Spleen (tissue), 13 donors: ENCODE results near the gene S100A5. TPM values are rescaled to one million over a fixed set of nuclear protein-coding genes. Genes with fewer than 3 reads are reported as not detected.
A peak's percentile ranks its signal among the peaks of the same experiment; 100 is the strongest.
"Not testable (repeated sequence)": the region's sequence is repeated elsewhere in the genome, so short reads cannot be mapped to it uniquely, and the experiment has no call there.

ENCODE experiments used
- DNase-seq: peaks from one replicate; pipeline ENCODE4 v3.0.0-alpha.2; 2020
- H3K27ac ChIP-seq, 8 donors: fragments of 200-600 bp; sonication (generic) in 7 of 8; 1 replicate in 4 of 8; 2 replicates in 4 of 8; pipeline versions ENCODE4 v1.5.0 to v1.8.0; 2016 to 2021; ENCODE audit warnings: inconsistent platforms in 4 of 8, mild to moderate bottlenecking in 4 of 8, moderate library complexity in 1 of 8
- H3K27me3 ChIP-seq, 7 donors: fragments of 200-600 bp; sonication (generic) in 6 of 7; replicated peaks in 1 of 7; 1 replicate in 4 of 7; 2 replicates in 3 of 7; pipeline versions ENCODE4 v1.5.0 to v1.8.0; 2016 to 2021; ENCODE audit warnings: inconsistent platforms in 3 of 7, mild to moderate bottlenecking in 1 of 7
- H3K36me3 ChIP-seq, 6 donors: fragments of 200-600 bp; sonication (generic) in 5 of 6; 1 replicate in 4 of 6; 2 replicates in 2 of 6; pipeline versions ENCODE4 v1.5.0 to v1.8.0; 2016 to 2021; ENCODE audit warnings: inconsistent platforms in 2 of 6
- H3K4me1 ChIP-seq, 6 donors: fragments of 200-600 bp; sonication (generic) in 5 of 6; 1 replicate in 3 of 6; 2 replicates in 3 of 6; pipeline versions ENCODE4 v1.5.0 to v1.8.0; 2016 to 2021; ENCODE audit warnings: inconsistent platforms in 3 of 6
- H3K4me3 ChIP-seq, 8 donors: fragments of 200-600 bp; sonication (generic) in 7 of 8; 1 replicate in 4 of 8; 2 replicates in 4 of 8; pipeline versions ENCODE4 v1.5.0 to v1.8.0; 2016 to 2021; ENCODE audit warnings: inconsistent platforms in 4 of 8, mild to moderate bottlenecking in 4 of 8, moderate library complexity in 2 of 8
- H3K9me3 ChIP-seq, 8 donors: fragments of 200-600 bp; sonication (generic) in 7 of 8; 1 replicate in 4 of 8; 2 replicates in 4 of 8; pipeline versions ENCODE4 v1.5.0 to v1.8.0; 2016 to 2021; ENCODE audit warnings: inconsistent platforms in 4 of 8
- CTCF ChIP-seq, 11 experiments: fragments of 200-600 bp in 7 of 11; fragments of 450-650 bp in 4 of 11; sonication (generic) in 4 of 11; IDR thresholded peaks in 8 of 11; conservative IDR thresholded peaks in 3 of 11; 1 replicate in 7 of 11; 2 replicates in 4 of 11; pipeline versions ENCODE4 v1.4.0 to v1.8.0; 2016 to 2021; ENCODE audit warnings: antibody characterized with exemption in 11 of 11, inconsistent platforms in 4 of 11, mild to moderate bottlenecking in 1 of 11
- POLR2A ChIP-seq, 3 donors: fragments of 450-650 bp; IDR thresholded peaks; one replicate each; pipeline ENCODE4 v1.5.1; 2017; ENCODE audit warnings: antibody characterized with exemption in 3 of 3, mild to moderate bottlenecking in 1 of 3
- POLR2AphosphoS5 ChIP-seq, 3 donors: sonication (generic); formaldehyde crosslinking; IDR thresholded peaks; one replicate each; pipeline ENCODE4 v1.5.1; 2017; ENCODE audit warnings: antibody characterized with exemption in 3 of 3
- WGBS, 5 donors: extraction: QIAGEN DNeasy Blood & Tissue Kit in 3 of 5; methylation state at CpG; one replicate each; pipeline versions ENCODE4 v1.1.5 to v1.1.7; 2013 to 2018; 5-methylcytosine and 5-hydroxymethylcytosine counted together
- intact Hi-C: fragments of 100-400 bp; cut with DNase I; formaldehyde crosslinking; loops from one replicate; pipeline ENCODE4 v1.15.0; 2023; ENCODE audit warnings: low total_unique reads
- long read RNA-seq, 2 donors: transcript quantifications; one replicate each; lab custom pipeline, GENCODE V29; 2026
- polyA plus RNA-seq, 3 donors: library from polyadenylated mRNA; stranded (reverse); fragments of 200-250 nt; gene quantifications; one replicate each; pipeline ENCODE4 v1.2.1, GENCODE V29; 2013
- total RNA-seq, 7 donors: library from RNA; depleted of rRNA in 3 of 7; stranded (reverse); fragments of >200 nt in 3 of 7; fragmentation: NEBNext Ultra II Directional in 4 of 7; extraction: Animal tissue kit (Norgen Biotek cat#: 25700) in 4 of 7; gene quantifications; one replicate each; pipeline versions ENCODE4 v1.1.0 to v1.2.1, GENCODE V29; 2016 to 2021
- donor health status: healthy with polysubstance abuse.
- donor health status: DM: no; HTN: no; CAD: no; lungs with moderate emphysema.
- donor health status: DM: no; HTN: no; CAD: no.
- donor health status: Bipolar disorder and iron deficiency.
- donor health status: healthy.
- donor health status: DM: no; HTN: no; CAD: no.
- donor health status: DM: yes; HTN: yes; CAD: no.

The S100A5 gene, protein sequence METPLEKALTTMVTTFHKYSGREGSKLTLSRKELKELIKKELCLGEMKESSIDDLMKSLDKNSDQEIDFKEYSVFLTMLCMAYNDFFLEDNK
- total RNA-seq: 1 to 10 TPM in 1 of 7 donors, not detected in 6; 2.8 TPM
- under 1 TPM in 2 of 3 donors, not detected in 1; 0.32 to 0.46 TPM for polyA plus RNA-seq
- long read RNA-seq, donor 1: 0 reads
- long read RNA-seq, donor 2: 0 reads

GRCh38 chr1:153540394-153541361 is at the start of gene S100A5:
Gene S100A5, minus strand, starts transcription at chr1:153540934. Its CDS starts 743 bp downstream, at chr1:153540191.
- DNase-seq: peak; percentile 82
- Histone ChIP-seq H3K27ac (peak within 1 kb of the TSS; percentile 64 to 93 (median 78)), H3K4me1 (peaks cover 29 to 78% (median 67%) of the 10 kb centered on the region in 6 donors), H3K9me3 (no peaks in the 10 kb centered on the region), H3K27me3 (no peaks in the 10 kb centered on the region), H3K36me3 (peaks cover 0 to 26% (median 0%) of the 10 kb centered on the region in 6 donors), H3K4me3 (peak within 1 kb of the TSS in 1 of 8 donors; percentile 31)
- intact Hi-C loops: no loop called here
- TF ChIP-seq POLR2AphosphoS5 (IDR thresholded peaks at IDR 0.05): peak in 1 of 3 donors; percentile 43
- TF ChIP-seq POLR2A (IDR thresholded peaks at IDR 0.05): no peak
- WGBS, 5 donors: 69 to 73% (median 72%) methylated on average over 10 to 11 of the region's 11 CpGs

DNA sequence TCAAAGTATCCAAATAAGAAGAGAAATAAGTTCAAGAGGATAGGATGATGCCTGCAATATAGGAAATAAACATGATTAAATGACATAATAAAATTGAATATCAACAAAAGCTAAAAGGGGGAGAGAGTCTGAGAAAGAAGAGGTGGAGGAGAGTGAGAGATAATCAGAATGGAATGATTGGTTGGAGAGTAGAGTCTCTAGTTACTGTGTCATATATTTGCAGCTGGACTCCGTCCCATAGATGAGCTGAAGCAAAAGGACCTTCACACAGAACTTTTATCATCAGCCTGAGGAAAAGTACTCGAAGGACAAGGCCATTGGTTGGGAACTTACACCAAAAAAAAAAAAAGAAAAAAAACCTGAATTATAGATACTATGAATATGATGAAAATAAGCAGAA is 47.7 kb upstream of the S100A5 start:
- Histone ChIP-seq H3K27me3 (no peaks in the 10 kb centered on the region), H3K9me3 (no peaks in the 10 kb centered on the region), H3K4me3 (no peak overlapping the region), H3K27ac (peak overlapping the region in 3 of 8 donors; percentile 39 to 65 (median 52)), H3K36me3 (no peaks in the 10 kb centered on the region), H3K4me1 (peaks cover 0 to 24% (median 13%) of the 10 kb centered on the region in 6 donors)
- no peak for TF ChIP-seq POLR2AphosphoS5 (IDR thresholded peaks at IDR 0.05)
- no peak for TF ChIP-seq POLR2A (IDR thresholded peaks at IDR 0.05)
- TF ChIP-seq CTCF (IDR thresholded peaks at IDR 0.05 in 8 of 11, conservative IDR thresholded peaks at IDR 0.05 in 3 of 11): no peak
- 60 to 81% (median 64%) methylated on average over 2 of the region's 2 CpGs for WGBS, 5 donors
- no peak for DNase-seq
- intact Hi-C loops: no loop called here

DNA sequence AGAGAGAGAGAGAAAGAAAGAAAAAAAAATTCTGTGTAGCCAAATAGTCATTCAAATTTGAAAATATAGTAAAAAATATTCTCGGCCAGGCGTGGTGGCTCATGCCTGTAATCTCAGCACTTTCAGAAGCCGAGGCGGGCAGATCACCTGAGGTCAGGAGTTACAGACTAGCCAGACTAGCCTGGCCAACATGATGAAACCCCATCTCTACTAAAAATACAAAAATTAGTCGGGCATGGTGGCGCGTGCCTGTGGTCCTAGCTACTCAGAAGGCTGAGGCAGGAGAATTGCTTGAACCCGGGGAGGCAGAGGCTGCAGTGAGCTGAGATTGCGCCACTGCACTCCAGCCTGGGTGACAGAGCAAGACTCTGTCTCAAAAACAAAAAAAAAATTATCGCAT is 47.3 kb upstream of the S100A5 start:
- H3K9me3 ChIP-seq, H3K36me3 ChIP-seq, H3K27me3 ChIP-seq, H3K4me3 ChIP-seq, intact Hi-C loops: not testable (repeated sequence)
- peaks cover 0 to 24% (median 13%) of the 10 kb centered on the region in 6 donors for H3K4me1 ChIP-seq
- WGBS, 5 donors: 88 to 94% (median 88%) methylated on average over 10 of the region's 10 CpGs
- DNase-seq: peak; percentile 18
- peak overlapping the region in 5 of 8 donors; percentile 38 to 65 (median 52) for H3K27ac ChIP-seq

GRCh38 chr1:153587314-153587713 is 46.6 kb upstream of the S100A5 start:
- no peak for TF ChIP-seq POLR2AphosphoS5 (IDR thresholded peaks at IDR 0.05)
- no peak for TF ChIP-seq POLR2A (IDR thresholded peaks at IDR 0.05)
- no peak for TF ChIP-seq CTCF (IDR thresholded peaks at IDR 0.05 in 8 of 11, conservative IDR thresholded peaks at IDR 0.05 in 3 of 11)
- Histone ChIP-seq H3K4me3 (no peak overlapping the region), H3K27me3 (no peaks in the 10 kb centered on the region), H3K27ac (peak overlapping the region in 7 of 8 donors; percentile 9 to 65 (median 39)), H3K9me3 (no peaks in the 10 kb centered on the region), H3K36me3 (no peaks in the 10 kb centered on the region), H3K4me1 (peaks cover 0 to 24% (median 13%) of the 10 kb centered on the region in 6 donors)
- intact Hi-C loops: no loop called here
- DNase-seq: peak; percentile 50
- 44 to 76% (median 53%) methylated on average over 5 of the region's 5 CpGs for WGBS, 5 donors

GRCh38 chr1:153586347-153586746 is 45.6 kb upstream of the S100A5 start:
- H3K9me3 ChIP-seq: no peaks in the 10 kb centered on the region
- DNase-seq: no peak
- no peak overlapping the region for H3K4me3 ChIP-seq
- no peaks in the 10 kb centered on the region for H3K36me3 ChIP-seq
- intact Hi-C loops: no loop called here
- no peaks in the 10 kb centered on the region for H3K27me3 ChIP-seq
- H3K4me1 ChIP-seq: peaks cover 0 to 24% (median 13%) of the 10 kb centered on the region in 6 donors
- TF ChIP-seq CTCF (IDR thresholded peaks at IDR 0.05 in 8 of 11, conservative IDR thresholded peaks at IDR 0.05 in 3 of 11) (no peak), POLR2A (IDR thresholded peaks at IDR 0.05) (no peak), POLR2AphosphoS5 (IDR thresholded peaks at IDR 0.05) (no peak)
- H3K27ac ChIP-seq: peak overlapping the region in 5 of 8 donors; percentile 29 to 65 (median 52)
- 44 to 64% (median 57%) methylated on average over 1 of the region's 1 CpG for WGBS, 5 donors
